Ramos (cell line): ENCODE data around the gene MALAT1.
"Not testable (repeated sequence)": the region's sequence is repeated elsewhere in the genome, so short reads cannot be mapped to it uniquely, and the experiment has no call there.

ENCODE experiments used
- in situ Hi-C: fragments of 300-500 bp; cut with MboI; formaldehyde crosslinking; loops from one replicate; pipeline ENCODE4 v1.14.3; 2022; ENCODE audit warnings: low sequenced_read_pairs; ENCODE audit not compliant: unreplicated experiment

MALAT1 gene

GRCh38 chr11:65498977-65499712, at the start of gene MALAT1:
Gene MALAT1, plus strand, starts transcription at chr11:65499045.
- in situ Hi-C loops = no loop called here

GRCh38 chr11:65451301-65451700, 47.5 kb upstream of the MALAT1 start:
- in situ Hi-C loops = not testable (repeated sequence)

DNA sequence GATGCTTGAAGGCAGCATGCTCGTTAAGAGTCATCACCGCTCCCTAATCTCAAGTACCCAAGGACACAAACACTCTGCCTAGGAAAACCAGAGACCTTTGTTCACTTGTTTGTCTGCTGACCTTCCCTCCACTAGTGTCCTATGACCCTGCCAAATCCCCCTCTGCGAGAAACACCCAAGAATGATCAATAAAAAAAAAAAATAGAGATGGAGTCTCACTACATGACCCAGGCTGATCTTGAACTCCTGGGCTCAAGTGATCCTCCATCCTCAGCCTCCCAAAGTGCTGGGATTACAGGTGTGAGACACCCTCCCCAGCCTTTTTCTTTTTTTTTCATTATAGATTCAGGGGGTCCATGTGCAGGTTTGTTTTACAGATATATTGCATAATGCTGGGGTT, 46.6 kb upstream of the MALAT1 start:
- in situ Hi-C loops = not testable (repeated sequence)

GRCh38 chr11:65452806-65453490, 45.9 kb upstream of the MALAT1 start:
- in situ Hi-C loops = no loop called here

GRCh38 chr11:65454311-65454695, 44.5 kb upstream of the MALAT1 start:
- in situ Hi-C loops = no loop called here

DNA sequence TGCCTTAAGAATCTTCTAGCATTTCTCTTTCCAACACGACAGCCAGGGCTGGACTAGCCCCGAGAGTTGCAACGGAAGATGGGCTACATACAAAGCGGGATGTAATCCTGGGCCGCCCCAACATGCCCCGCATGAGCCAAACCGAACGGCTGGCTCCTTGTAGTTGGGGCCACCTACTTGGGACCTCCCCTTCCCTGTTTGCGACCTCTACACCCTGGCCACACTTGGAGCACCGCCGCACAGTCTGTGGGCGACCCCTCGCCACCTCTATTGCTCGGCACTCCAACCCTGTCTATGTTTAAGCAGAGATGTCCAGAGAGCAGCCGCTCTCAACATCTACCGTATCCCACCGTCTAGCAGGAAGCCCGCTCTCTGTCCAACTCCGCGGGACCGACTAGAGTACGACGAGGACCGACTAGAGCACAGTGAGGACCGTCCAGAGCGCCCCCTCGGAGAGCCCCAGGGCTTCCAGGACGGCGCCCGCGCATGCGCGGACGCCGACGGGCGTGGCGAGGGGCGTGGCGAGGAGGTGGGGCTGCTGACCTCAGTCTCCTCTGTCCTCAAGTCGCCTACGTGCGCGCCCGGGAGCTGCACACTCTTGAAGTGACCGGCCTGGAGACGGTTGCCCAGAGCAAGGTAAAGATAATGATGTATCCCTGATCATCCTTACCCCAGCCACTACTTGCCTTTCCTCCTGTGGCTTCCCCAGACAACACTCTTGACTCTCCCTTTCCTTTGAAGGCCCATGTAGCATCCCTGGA, 44.0 kb upstream of the MALAT1 start:
- in situ Hi-C loops = no loop called here

DNA sequence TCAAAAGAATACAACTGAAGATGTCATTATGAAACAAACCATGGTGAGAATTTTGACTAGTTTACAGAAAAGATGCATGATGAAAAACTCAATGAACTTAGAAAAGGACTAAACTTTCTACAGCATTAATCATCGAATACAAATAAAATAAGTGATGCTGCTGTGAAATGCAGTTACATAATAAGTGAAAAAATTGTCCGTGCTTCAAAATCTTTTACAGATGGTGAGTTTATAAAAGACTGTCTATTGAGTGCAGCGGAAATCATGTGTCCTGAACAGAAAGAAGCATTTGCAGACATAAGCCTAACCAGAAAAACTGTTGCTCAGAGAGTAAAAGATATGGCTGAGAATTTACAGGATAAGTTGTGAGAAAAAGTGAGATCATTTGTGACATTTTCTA, 42.4 kb upstream of the MALAT1 start:
- in situ Hi-C loops = no loop called here

DNA sequence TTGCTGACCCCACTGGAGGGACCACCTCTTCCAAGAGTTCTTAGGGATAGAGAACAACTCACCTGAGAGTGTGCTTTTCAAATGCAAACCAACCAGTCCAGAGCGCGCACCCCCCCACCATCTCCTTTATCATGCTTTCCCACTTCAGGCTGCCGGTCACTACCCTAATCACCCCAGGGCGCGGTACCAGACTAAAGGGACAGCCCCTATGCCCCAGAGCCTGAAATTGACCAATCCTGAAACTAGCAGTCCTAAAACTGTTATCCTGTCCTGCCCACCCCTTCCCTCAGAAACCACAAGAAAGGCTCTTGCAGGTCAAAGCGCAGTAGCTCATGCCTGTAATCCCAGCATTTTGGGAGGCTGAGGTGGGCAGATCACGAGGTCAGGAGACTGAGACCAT, 39.3 kb upstream of the MALAT1 start:
- in situ Hi-C loops = no loop called here

GRCh38 chr11:65465471-65465870, 33.4 kb upstream of the MALAT1 start:
- in situ Hi-C loops = not testable (repeated sequence)

- in situ Hi-C loops = not testable (repeated sequence)
These were observed 31.5 kb upstream of the MALAT1 start for GRCh38 chr11:65467306-65467705.

DNA sequence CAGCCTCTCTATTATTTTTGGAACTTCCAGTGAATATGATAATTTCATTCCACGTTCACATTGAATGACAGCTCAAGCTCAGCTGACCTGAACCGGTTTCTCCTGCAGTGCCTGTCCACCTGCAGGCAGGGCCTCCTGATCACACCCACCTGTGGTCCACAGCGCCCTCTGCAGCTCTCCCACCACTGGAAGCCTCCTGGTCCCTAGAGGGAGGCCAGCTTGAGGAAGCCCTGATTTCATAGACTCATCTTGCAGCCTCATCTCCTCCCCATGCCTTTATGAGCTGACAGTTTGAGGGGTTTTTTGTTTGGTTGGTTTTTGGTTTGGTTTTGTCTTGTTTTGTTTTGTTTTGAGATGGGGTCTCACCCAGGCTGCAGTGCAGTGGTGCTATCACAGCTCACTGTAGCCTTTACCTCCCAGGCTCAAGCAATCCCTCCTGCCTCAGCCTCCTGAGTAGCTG, 29.9 kb upstream of the MALAT1 start:
- in situ Hi-C loops = no loop called here

DNA sequence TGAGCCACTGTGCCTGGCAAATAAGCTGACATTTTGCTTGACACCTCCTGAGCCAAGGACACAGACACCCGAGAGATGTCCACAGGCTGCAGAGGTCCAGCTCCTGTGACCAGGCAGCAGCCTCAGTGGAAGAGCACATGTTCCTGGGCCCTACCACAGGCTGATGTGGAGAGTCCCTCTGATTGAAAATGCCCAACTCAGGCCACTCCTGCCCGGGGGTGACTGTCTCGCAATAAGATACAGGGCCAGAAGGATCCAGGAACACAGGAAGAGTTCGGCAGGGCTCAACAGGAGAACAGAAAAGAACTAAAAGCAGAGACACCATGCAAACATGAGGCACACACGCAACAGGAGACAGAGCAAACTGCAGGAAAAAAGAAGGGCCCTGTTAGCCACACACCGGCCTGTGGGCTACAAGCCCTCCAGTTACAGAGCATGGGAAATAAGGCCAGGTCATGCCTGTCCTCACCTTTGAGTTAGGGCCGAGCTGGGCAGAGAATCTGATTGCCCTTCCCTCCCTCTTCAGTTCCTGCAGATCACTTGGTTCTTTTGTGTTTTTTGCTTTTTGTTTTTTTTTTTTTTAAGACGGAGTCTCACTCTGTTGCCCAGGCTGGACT, 28.3 kb upstream of the MALAT1 start:
- in situ Hi-C loops = loop anchor here (5.0 kb wide), 2 partner anchors 37 to 53 kb away; no protein-coding TSS in a partner anchor

DNA sequence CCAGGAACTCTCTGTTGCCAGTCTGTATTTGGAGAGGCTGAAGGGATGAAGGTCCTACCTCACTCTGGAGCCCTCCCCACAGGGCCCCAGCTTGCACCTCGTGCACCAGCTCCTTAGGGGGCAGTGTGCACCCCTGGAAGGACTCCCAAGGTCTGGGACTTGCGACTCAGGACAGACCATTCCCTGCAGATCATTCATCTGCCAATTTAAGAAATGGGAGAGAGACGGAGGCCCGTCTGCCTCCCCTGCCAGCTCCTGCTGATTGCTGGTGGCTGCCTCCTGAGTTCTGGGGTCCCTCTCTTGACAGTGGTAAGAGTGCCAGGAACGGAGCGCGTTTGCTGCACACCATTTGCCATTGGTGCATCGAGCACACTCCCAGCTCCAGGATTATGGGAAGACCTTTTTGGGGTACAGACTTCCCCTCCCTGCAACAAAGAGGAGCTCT, 27.4 kb upstream of the MALAT1 start:
- in situ Hi-C loops = loop anchor here (5.0 kb wide), 2 partner anchors 36 to 54 kb away; no protein-coding TSS in a partner anchor

DNA sequence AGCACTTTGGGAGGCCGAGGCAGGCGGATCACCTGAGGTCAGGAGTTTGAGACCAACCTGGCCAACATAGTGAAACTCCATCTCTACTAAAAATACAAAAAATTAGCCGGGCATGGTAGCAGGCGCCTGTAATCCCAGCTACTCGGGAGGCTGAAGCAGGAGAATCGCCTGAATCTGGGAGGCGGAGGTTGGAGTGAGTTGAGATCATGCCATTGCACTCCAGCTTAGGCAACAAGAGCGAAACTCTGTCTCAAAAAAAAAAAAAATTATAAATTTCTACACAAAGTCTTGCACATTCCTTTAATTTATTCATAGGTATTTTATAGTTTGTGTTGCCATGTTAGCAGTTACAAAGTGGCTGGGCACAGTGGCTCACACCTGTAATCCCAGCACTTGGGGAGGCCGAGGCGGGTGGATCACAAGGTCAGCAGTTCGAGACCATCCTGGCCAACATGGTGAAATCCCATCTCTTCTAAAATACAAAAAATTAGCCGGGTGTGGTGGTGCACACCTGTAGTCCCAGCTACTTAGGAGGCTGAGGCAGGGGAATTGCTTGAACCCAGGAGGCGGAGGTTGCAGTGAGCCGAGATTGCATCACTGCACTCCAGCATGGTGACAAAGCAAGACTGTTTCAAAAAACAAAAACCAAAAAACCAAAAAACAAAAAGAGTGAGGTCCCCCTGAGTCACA, 26.1 kb upstream of the MALAT1 start:
- in situ Hi-C loops = loop anchor here (5.0 kb wide), 2 partner anchors 35 to 55 kb away; no protein-coding TSS in a partner anchor

GRCh38 chr11:65473278-65473860, 25.5 kb upstream of the MALAT1 start:
- in situ Hi-C loops = loop anchor here (5.0 kb wide), 2 partner anchors 34 to 56 kb away; no protein-coding TSS in a partner anchor

DNA sequence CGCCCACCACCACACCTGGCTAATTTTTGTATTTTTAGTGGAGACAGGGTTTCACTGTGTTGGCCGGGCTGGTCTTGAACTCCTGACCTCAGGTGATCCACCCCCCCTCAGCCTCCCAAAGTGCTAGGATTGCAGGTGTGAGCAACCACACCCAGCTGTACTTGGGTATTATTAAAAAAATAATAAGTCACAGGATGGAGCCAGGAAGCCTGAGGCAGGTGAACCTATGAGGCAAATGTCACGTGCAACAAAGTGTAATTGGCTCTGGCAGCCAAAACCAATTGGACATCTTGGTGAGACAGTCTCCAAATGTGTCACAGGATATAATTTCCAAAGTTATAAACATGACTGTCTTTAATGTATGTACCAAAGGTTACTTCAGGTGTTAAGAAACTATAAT, 24.0 kb upstream of the MALAT1 start:
- in situ Hi-C loops = loop anchor here (5.0 kb wide), 2 partner anchors 32 to 58 kb away; no protein-coding TSS in a partner anchor

DNA sequence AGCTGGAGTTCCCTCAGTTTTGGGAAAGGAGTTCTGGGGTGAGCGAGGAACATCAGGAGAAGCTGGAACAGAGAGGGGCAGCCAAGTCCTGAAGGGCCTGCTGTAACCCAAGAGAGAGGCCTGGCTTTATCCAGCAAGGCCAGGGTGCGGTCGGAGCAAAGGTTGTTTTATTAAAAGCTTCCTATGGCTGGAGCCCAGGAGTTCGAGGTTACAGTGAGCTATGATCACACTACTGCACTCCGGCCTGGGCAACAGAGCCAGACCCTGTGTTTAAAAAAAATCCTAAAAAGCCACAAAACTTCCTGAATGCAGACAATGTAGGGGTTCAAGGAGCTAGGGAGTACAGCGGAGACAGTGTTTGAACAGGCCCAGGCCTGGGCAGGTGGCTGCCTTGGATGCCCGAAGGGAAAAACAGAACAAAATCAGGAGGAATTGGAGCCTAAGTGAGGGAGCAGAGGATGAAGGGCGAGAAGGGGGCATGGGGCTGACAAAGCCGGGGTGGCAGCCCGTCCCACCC, 22.2 kb upstream of the MALAT1 start:
- in situ Hi-C loops = no loop called here

DNA sequence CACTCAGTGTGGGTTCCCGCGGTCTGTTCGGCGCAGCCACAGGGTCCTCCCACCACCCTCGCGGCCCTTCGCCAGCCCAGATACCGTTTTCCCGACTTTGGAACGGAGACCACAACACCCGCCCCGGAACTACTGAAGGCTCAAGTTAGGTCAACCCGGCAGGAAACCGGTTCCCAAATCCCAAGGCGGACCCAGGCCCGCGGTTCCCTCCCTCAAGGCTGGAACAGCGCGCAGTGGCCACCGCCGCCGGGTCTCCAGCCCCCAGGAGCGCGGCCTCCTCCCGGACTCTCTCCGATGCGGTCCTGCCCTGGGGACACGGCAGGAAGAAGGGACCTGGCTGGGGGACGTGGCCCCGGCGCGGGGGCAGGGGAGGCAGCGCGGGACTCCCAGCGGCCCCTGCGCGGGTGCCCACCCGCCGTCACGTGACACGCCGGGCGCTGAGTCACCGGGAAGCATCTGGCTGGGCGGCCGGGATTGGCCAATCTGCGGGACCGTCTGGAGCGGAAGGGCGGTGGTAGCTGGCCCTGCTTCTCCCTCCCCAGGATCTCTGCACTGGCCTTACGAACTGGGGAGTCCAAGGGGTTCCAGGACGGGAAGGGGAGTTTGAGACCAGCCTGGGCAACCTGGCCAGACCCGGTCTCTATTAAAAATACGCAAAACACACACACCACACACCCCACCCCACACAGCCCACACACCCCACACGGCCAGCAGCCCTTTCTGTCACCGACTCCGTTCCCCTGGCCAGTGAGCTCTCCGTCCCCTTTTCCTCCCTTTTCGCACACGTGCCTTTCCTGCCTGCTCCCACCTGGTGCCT, 21.5 kb upstream of the MALAT1 start:
- in situ Hi-C loops = no loop called here
